PFSK-1 (cell line): ENCODE data around the gene NXPH1.

ENCODE experiments used
- FOXP2 ChIP-seq: optimal IDR thresholded peaks from 2 replicates; pipeline ENCODE3; 2011; ENCODE audit warnings: borderline replicate concordance, control low read depth, inconsistent platforms; ENCODE audit not compliant: insufficient read depth; ENCODE audit errors: extremely low read length, extremely low read depth
- POLR2AphosphoS5 ChIP-seq: IDR thresholded peaks from 2 replicates; pipeline ENCODE4 v1.6.1; 2012; ENCODE audit warnings: low read depth, mild to moderate bottlenecking, control low read depth, low read length, moderate library complexity
- REST ChIP-seq, 2 experiments: IDR thresholded peaks; 2 replicates each; pipeline versions ENCODE4 v1.6.1 to v1.8.0; 2011 to 2012; ENCODE audit warnings: low read depth in 2 of 2, low read length in 2 of 2, control low read depth in 1 of 2, inconsistent platforms in 1 of 2, mild to moderate bottlenecking in 1 of 2, moderate library complexity in 1 of 2; ENCODE audit not compliant: insufficient read depth in 1 of 2
- SIN3A ChIP-seq: IDR thresholded peaks from 2 replicates; pipeline ENCODE4 v1.6.1; 2012; ENCODE audit warnings: mild to moderate bottlenecking, low read length, moderate library complexity, borderline replicate concordance; ENCODE audit not compliant: insufficient read depth
- TAF1 ChIP-seq: IDR thresholded peaks from 2 replicates; pipeline ENCODE4 v1.6.1; 2012; ENCODE audit warnings: low read length, control low read depth, borderline replicate concordance; ENCODE audit not compliant: insufficient read depth

The NXPH1 gene

GRCh38 chr7:8592167-8592566, 158.8 kb downstream of the NXPH1 start:
- TF ChIP-seq FOXP2, result no peak
- TF ChIP-seq TAF1, result no peak
- no peak for TF ChIP-seq REST (IDR thresholded peaks at IDR 0.05; ENCODE audit: insufficient read depth in 1 of 2, low read depth in 2 of 2, low read length in 2 of 2)
- TF ChIP-seq POLR2AphosphoS5, result no peak
- no peak for TF ChIP-seq SIN3A

DNA sequence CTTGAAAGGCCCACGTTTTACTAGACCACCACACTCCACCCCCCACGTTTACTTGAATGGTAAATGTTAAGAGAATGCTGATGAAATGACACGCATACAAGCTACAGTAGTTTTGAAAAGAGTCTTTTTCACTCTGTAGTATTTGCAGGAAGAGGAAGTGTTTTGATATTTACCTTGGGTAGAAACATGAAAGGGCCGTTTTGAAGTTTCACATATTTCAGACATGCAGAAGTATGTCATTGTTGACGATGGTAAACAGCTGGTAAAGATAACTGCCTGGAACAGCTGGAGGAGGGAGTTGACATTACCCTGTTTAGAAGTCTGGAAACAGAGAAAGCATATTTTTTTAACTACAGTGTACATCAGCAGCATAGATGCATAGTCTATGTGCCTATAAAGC, 160.7 kb downstream of the NXPH1 start:
- TF ChIP-seq SIN3A, result no peak
- no peak for TF ChIP-seq POLR2AphosphoS5
- no peak for TF ChIP-seq FOXP2
- no peak for TF ChIP-seq REST (IDR thresholded peaks at IDR 0.05; ENCODE audit: insufficient read depth in 1 of 2, low read depth in 2 of 2, low read length in 2 of 2)
- no peak for TF ChIP-seq TAF1

- TF ChIP-seq FOXP2 (no peak), REST (IDR thresholded peaks at IDR 0.05; ENCODE audit: insufficient read depth in 1 of 2, low read depth in 2 of 2, low read length in 2 of 2) (no peak)
These were observed 164.2 kb downstream of the NXPH1 start for GRCh38 chr7:8597565-8597964.

GRCh38 chr7:8601121-8601520, 167.7 kb downstream of the NXPH1 start:
- TF ChIP-seq POLR2AphosphoS5, result no peak
- TF ChIP-seq FOXP2, result no peak
- TF ChIP-seq TAF1, result no peak
- no peak for TF ChIP-seq REST (IDR thresholded peaks at IDR 0.05; ENCODE audit: insufficient read depth in 1 of 2, low read depth in 2 of 2, low read length in 2 of 2)
- TF ChIP-seq SIN3A, result no peak

DNA sequence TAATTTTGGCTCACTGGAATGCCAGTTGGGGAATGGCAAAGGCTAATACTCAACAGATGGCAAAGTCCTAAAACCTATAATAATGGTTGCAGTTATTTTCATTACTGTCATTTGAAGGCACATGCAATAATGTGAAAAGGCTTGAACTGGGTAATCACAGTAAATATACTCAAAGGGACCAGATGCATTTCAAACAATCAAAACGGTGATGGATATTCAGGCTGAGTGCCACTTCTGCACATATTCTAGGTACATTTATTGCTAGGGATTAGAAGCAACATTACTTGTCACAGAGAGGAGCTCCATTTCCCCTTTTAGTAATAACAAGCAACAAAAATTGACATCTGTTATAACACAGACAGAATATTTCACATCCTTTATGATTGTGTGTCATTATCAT, 171.8 kb downstream of the NXPH1 start:
- no peak for TF ChIP-seq SIN3A
- no peak for TF ChIP-seq POLR2AphosphoS5
- no peak for TF ChIP-seq REST (IDR thresholded peaks at IDR 0.05; ENCODE audit: insufficient read depth in 1 of 2, low read depth in 2 of 2, low read length in 2 of 2)
- TF ChIP-seq TAF1, result no peak
- TF ChIP-seq FOXP2, result no peak
